ENCODE results near the gene VPS13C. TPM values are rescaled to one million over a fixed set of nuclear protein-coding genes. Genes with fewer than 3 reads are reported as not detected.
A peak's percentile ranks its signal among the peaks of the same experiment; 100 is the strongest.

Gene VPS13C, protein sequence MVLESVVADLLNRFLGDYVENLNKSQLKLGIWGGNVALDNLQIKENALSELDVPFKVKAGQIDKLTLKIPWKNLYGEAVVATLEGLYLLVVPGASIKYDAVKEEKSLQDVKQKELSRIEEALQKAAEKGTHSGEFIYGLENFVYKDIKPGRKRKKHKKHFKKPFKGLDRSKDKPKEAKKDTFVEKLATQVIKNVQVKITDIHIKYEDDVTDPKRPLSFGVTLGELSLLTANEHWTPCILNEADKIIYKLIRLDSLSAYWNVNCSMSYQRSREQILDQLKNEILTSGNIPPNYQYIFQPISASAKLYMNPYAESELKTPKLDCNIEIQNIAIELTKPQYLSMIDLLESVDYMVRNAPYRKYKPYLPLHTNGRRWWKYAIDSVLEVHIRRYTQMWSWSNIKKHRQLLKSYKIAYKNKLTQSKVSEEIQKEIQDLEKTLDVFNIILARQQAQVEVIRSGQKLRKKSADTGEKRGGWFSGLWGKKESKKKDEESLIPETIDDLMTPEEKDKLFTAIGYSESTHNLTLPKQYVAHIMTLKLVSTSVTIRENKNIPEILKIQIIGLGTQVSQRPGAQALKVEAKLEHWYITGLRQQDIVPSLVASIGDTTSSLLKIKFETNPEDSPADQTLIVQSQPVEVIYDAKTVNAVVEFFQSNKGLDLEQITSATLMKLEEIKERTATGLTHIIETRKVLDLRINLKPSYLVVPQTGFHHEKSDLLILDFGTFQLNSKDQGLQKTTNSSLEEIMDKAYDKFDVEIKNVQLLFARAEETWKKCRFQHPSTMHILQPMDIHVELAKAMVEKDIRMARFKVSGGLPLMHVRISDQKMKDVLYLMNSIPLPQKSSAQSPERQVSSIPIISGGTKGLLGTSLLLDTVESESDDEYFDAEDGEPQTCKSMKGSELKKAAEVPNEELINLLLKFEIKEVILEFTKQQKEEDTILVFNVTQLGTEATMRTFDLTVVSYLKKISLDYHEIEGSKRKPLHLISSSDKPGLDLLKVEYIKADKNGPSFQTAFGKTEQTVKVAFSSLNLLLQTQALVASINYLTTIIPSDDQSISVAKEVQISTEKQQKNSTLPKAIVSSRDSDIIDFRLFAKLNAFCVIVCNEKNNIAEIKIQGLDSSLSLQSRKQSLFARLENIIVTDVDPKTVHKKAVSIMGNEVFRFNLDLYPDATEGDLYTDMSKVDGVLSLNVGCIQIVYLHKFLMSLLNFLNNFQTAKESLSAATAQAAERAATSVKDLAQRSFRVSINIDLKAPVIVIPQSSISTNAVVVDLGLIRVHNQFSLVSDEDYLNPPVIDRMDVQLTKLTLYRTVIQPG (N-terminal part only)
- 9.7 TPM for polyA plus RNA-seq (2013, experiment 1 of 2)
- 10.1 TPM for polyA plus RNA-seq (2013, experiment 2 of 2)

DNA sequence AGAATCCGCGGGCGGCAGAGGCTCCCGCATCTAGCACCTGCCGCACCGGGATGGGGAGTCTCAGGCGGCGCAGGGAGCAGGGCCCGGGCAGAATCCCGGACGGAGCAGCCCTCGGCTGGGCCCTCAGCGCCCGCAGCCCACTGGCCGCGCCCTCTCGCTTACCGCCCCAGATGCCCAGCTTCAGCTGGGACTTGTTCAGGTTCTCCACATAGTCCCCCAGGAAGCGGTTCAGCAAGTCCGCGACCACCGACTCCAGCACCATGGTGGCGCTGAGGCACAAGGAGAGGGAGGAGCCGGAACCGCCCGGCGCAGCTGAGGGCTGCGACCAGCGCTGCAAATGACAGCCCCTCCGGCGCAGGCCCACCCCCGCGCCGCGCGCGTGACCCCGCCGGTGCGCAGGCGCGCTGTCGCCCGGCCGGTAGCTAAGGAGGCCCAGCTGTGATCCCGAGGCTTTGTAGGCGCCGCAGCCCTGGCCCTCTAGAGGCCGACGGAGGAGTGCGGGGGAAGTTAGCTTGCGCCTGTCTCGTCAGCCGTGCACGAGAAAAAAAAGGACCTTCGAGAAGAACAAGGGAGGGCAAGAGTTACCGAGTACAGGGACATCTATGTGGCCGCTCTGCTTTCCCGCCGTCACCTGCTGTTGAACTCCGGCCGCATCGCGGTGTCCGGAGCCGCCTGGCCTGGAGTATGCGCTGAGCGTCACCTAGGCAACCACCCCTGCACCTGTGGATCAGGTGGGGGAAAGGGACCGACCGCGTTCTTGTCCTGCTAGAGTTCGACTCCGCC lies at the start of gene VPS13C:
VPS13C (minus strand) TSS at position 335 of the 783 bp plus-strand sequence; CDS start at position 262, 73 bp downstream.
- Histone ChIP-seq H3K4me3 (ENCODE audit: extremely low read depth, insufficient read depth, low read length, poor library complexity, severe bottlenecking) (peak within 1 kb of the TSS; percentile 79), H3K36me3 (ENCODE audit: control insufficient read depth, insufficient read depth, low read length) (no peaks in the 10 kb centered on the region), H3K4me1 (ENCODE audit: control insufficient read depth, insufficient read depth, low read length, poor library complexity, severe bottlenecking) (no peaks in the 10 kb centered on the region), H3K27ac (ENCODE audit: low read depth, low read length, severe bottlenecking) (peak within 1 kb of the TSS; percentile 30), H3K9me3 (ENCODE audit: control insufficient read depth, low read length) (no peaks in the 10 kb centered on the region)
- WGBS, 2 experiments (ENCODE audit: insufficient coverage in 2 of 2) = 0 to 1% methylated on average over 57 to 66 of the region's 73 CpGs

DNA sequence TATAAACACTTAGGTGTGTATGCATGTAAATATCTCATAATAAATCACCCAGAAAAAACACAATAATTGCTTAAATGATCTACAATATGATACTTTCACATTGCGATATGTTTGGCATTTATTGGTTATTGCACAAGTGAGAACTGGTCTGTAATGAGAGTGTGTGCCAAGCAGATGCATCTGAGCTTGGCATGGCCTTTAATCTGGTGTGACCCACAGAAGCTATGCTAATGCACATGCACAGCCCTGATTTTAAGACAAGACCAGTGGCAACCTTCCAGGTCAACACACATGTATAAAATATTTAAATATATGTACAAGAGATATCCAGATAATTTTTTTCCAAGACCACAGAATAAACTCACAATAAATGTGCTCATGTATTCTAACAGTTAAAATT lies 49.2 kb upstream of the VPS13C start:
- Histone ChIP-seq H3K9me3 (ENCODE audit: control insufficient read depth, low read length) (no peaks in the 10 kb centered on the region), H3K4me3 (ENCODE audit: extremely low read depth, insufficient read depth, low read length, poor library complexity, severe bottlenecking) (no peak overlapping the region), H3K4me1 (ENCODE audit: control insufficient read depth, insufficient read depth, low read length, poor library complexity, severe bottlenecking) (peaks cover 6% of the 10 kb centered on the region), H3K27ac (ENCODE audit: low read depth, low read length, severe bottlenecking) (no peak overlapping the region), H3K36me3 (ENCODE audit: control insufficient read depth, insufficient read depth, low read length) (no peaks in the 10 kb centered on the region)
- WGBS, 2 experiments (ENCODE audit: insufficient coverage in 2 of 2) = no CpG with 5 or more reads among the region's 1 CpG

DNA sequence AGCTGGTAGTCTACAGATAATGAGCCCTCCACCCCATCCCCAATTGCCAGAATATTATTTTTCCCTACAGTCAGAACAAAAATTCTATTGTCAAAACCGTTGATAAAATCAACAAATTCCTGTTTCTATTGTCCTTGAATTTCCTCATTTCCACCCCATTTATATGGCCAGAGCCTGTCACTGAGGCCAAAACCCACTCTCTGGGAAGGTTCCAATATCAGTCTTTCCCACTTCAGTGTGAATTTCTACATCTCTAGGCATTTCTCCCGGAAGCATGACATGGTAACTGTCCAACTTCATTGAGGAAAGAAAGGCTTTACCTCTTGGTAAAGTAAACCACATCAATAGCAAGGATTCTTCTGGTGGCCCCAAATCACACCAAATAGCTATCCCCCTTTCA lies 48.2 kb upstream of the VPS13C start:
- H3K4me3 ChIP-seq (ENCODE audit: extremely low read depth, insufficient read depth, low read length, poor library complexity, severe bottlenecking) = no peak overlapping the region
- H3K36me3 ChIP-seq (ENCODE audit: control insufficient read depth, insufficient read depth, low read length) = no peaks in the 10 kb centered on the region
- peaks cover 6% of the 10 kb centered on the region for H3K4me1 ChIP-seq (ENCODE audit: control insufficient read depth, insufficient read depth, low read length, poor library complexity, severe bottlenecking)
- no peaks in the 10 kb centered on the region for H3K9me3 ChIP-seq (ENCODE audit: control insufficient read depth, low read length)
- no peak overlapping the region for H3K27ac ChIP-seq (ENCODE audit: low read depth, low read length, severe bottlenecking)
- 78 to 100% methylated on average over 2 of the region's 2 CpGs for WGBS, 2 experiments (ENCODE audit: insufficient coverage in 2 of 2)

DNA sequence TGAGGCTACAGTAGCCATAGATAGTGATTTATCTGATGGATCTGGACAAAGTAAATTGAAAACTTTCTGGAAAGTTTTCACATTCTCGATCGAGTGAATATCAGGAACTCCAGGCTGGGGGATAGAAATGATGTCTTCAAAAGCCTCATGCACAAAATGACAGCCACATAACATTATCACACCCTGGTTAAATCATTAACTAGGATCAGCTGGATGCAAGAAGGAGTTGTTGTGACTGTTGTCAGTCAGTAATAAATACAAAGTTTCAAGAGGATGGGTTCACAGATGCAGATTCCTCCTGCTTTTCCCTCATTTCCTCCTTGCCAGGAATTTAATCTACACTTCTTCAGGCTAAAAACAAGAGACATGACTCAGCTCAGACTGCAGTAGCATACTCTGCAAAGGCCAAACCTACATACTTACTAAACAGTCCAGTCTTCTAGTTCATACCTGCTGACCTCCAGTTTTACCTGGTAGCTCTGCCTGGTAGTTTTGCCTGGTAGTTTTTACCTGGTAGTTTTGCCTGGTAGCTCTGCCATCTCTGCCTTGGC lies 47.4 kb upstream of the VPS13C start:
- peak overlapping the region; percentile 24 for H3K27ac ChIP-seq (ENCODE audit: low read depth, low read length, severe bottlenecking)
- H3K4me3 ChIP-seq (ENCODE audit: extremely low read depth, insufficient read depth, low read length, poor library complexity, severe bottlenecking) = no peak overlapping the region
- no peaks in the 10 kb centered on the region for H3K9me3 ChIP-seq (ENCODE audit: control insufficient read depth, low read length)
- peaks cover 6% of the 10 kb centered on the region for H3K4me1 ChIP-seq (ENCODE audit: control insufficient read depth, insufficient read depth, low read length, poor library complexity, severe bottlenecking)
- no peaks in the 10 kb centered on the region for H3K36me3 ChIP-seq (ENCODE audit: control insufficient read depth, insufficient read depth, low read length)
- no CpG with 5 or more reads among the region's 2 CpGs for WGBS, 2 experiments (ENCODE audit: insufficient coverage in 2 of 2)

DNA sequence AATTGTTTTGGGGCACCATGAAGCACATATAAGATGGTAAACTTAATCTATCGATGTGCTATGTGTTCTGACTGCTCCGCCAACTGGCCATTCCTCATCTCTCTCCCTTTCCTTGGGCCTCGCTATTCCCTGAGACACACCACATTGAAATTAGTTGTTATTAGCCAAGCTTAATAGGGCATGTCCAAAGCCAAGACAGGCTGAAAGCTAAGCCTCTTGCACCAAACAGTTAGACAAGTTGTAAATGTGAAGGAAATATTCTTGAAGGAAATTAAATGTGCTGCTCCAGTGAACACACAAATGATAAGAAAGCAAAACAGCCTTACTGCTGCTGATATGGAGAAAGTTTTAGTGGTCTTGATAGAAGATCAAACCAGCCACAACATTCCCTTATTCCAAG lies 45.8 kb upstream of the VPS13C start:
- H3K36me3 ChIP-seq (ENCODE audit: control insufficient read depth, insufficient read depth, low read length) = no peaks in the 10 kb centered on the region
- no CpG with 5 or more reads among the region's 3 CpGs for WGBS, 2 experiments (ENCODE audit: insufficient coverage in 2 of 2)
- no peak overlapping the region for H3K27ac ChIP-seq (ENCODE audit: low read depth, low read length, severe bottlenecking)
- no peaks in the 10 kb centered on the region for H3K9me3 ChIP-seq (ENCODE audit: control insufficient read depth, low read length)
- no peak overlapping the region for H3K4me3 ChIP-seq (ENCODE audit: extremely low read depth, insufficient read depth, low read length, poor library complexity, severe bottlenecking)
- peaks cover 6% of the 10 kb centered on the region for H3K4me1 ChIP-seq (ENCODE audit: control insufficient read depth, insufficient read depth, low read length, poor library complexity, severe bottlenecking)

DNA sequence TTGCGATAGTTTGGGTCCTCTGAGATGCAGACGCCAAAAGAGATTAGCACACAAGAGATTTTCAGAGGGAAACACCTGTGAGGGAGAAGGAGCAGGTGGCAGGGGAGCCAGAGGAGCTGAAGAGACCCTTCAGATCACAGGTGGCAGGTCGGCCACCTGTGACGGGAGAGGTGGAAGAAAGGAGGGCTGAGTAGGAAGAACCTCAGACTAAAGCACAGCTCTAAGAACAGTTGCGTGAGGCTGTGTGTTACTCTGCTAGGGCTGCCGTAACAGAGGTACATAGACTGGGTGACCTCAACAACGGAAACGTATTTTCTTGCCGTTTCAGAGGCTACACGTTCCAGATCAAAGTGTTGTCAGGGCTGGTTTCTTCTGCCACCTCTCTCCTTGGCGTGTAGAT lies 45.0 kb upstream of the VPS13C start:
- 93 to 94% methylated on average over 10 to 11 of the region's 11 CpGs for whole genome bisulfite sequencing, 2 experiments (ENCODE audit: insufficient coverage in 2 of 2)
- Histone ChIP-seq H3K9me3 (ENCODE audit: control insufficient read depth, low read length) (no peaks in the 10 kb centered on the region), H3K36me3 (ENCODE audit: control insufficient read depth, insufficient read depth, low read length) (no peaks in the 10 kb centered on the region), H3K4me1 (ENCODE audit: control insufficient read depth, insufficient read depth, low read length, poor library complexity, severe bottlenecking) (peaks cover 6% of the 10 kb centered on the region), H3K4me3 (ENCODE audit: extremely low read depth, insufficient read depth, low read length, poor library complexity, severe bottlenecking) (no peak overlapping the region), H3K27ac (ENCODE audit: low read depth, low read length, severe bottlenecking) (no peak overlapping the region)

DNA sequence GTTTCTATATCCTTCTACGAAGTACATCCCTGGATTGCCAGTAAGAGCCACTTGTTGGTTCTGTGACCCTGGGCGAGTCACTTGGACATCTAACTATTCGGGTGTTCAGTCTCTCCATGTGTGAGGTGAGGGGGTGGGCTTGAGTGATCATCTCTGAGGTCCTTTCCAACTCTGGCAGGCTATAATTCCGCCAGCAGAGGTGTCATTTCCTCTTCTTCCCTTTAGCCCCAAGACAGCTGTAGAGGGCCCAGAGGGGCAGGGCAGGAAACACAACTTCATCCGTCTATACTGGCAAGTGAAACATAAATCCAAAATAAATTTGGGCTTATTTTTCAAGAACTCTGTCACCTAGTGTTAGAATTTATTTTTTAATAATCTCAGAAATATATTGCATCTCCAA lies 44.6 kb upstream of the VPS13C start:
- H3K4me1 ChIP-seq (ENCODE audit: control insufficient read depth, insufficient read depth, low read length, poor library complexity, severe bottlenecking) = peaks cover 6% of the 10 kb centered on the region
- no peaks in the 10 kb centered on the region for H3K9me3 ChIP-seq (ENCODE audit: control insufficient read depth, low read length)
- no peak overlapping the region for H3K4me3 ChIP-seq (ENCODE audit: extremely low read depth, insufficient read depth, low read length, poor library complexity, severe bottlenecking)
- 83 to 92% methylated on average over 2 to 4 of the region's 5 CpGs for WGBS, 2 experiments (ENCODE audit: insufficient coverage in 2 of 2)
- no peak overlapping the region for H3K27ac ChIP-seq (ENCODE audit: low read depth, low read length, severe bottlenecking)
- no peaks in the 10 kb centered on the region for H3K36me3 ChIP-seq (ENCODE audit: control insufficient read depth, insufficient read depth, low read length)

DNA sequence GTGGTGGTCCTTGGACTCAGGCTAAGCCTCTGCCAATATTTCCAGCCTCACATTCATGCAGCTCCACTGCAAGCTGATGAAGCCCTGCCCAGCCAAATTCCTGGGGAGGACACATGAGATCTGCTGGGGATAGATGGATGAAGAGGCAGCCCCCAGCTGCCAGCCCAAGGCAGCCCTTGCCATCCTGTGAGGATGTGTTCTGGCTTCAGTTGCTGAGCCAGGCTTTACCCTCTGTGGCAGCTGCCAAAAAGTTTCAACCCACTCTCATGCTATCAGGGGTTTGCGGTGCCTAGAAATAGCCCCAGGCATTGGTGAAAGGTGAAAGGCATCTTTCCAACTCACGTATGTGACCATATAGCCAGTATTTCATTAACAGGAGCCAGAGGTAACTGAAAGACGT lies 44.2 kb upstream of the VPS13C start:
- H3K9me3 ChIP-seq (ENCODE audit: control insufficient read depth, low read length) = no peaks in the 10 kb centered on the region
- peaks cover 6% of the 10 kb centered on the region for H3K4me1 ChIP-seq (ENCODE audit: control insufficient read depth, insufficient read depth, low read length, poor library complexity, severe bottlenecking)
- H3K4me3 ChIP-seq (ENCODE audit: extremely low read depth, insufficient read depth, low read length, poor library complexity, severe bottlenecking) = no peak overlapping the region
- no peak overlapping the region for H3K27ac ChIP-seq (ENCODE audit: low read depth, low read length, severe bottlenecking)
- no peaks in the 10 kb centered on the region for H3K36me3 ChIP-seq (ENCODE audit: control insufficient read depth, insufficient read depth, low read length)
- WGBS, 2 experiments (ENCODE audit: insufficient coverage in 2 of 2) = 81 to 100% methylated on average over 2 of the region's 3 CpGs

DNA sequence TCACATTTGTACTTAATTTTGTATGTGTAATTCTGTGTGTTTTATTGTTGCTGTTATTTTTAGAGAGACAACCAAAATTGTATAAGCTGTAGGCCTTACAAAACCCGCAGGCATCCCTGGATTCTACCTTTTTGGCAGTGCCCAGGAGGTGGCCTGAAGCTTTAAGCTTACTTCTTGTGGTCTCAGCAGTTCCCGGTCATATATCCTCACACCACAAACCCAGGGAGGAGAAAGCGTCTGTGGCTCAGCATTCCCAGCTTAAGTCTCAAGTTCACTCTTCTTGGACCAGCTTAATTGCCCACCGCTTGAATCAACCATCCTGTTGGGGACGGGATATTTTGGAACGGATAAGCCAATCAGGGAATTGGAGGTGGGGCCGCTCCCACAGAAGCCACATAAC lies 43.2 kb upstream of the VPS13C start:
- 88 to 91% methylated on average over 2 to 4 of the region's 7 CpGs for WGBS, 2 experiments (ENCODE audit: insufficient coverage in 2 of 2)
- no peak overlapping the region for H3K27ac ChIP-seq (ENCODE audit: low read depth, low read length, severe bottlenecking)
- no peaks in the 10 kb centered on the region for H3K9me3 ChIP-seq (ENCODE audit: control insufficient read depth, low read length)
- H3K4me1 ChIP-seq (ENCODE audit: control insufficient read depth, insufficient read depth, low read length, poor library complexity, severe bottlenecking) = peaks cover 6% of the 10 kb centered on the region
- no peak overlapping the region for H3K4me3 ChIP-seq (ENCODE audit: extremely low read depth, insufficient read depth, low read length, poor library complexity, severe bottlenecking)
- H3K36me3 ChIP-seq (ENCODE audit: control insufficient read depth, insufficient read depth, low read length) = no peaks in the 10 kb centered on the region
